ENCODE results near the gene SLC1A7. TPM values are rescaled to one million over a fixed set of nuclear protein-coding genes. Genes with fewer than 3 reads are reported as not detected.

SLC1A7 gene
- total RNA-seq, 1 donor from 2014 or later, result not detected

GRCh38 chr1:53091841-53092645 is 50.4 kb downstream of the SLC1A7 start:
- DNase-seq (ENCODE audit: extremely low spot score, unreplicated experiment), result no peak
- H3K4me3 Mint-ChIP-seq (ENCODE audit: unreplicated experiment), result no peak overlapping the region
- H3K27ac Mint-ChIP-seq (ENCODE audit: unreplicated experiment), result no peak overlapping the region
- TF ChIP-seq CTCF (IDR thresholded peaks at IDR 0.05), result no peak
- H3K9me3 Mint-ChIP-seq (ENCODE audit: unreplicated experiment), result no peaks in the 10 kb centered on the region
- peaks cover 7% of the 10 kb centered on the region for H3K4me1 Mint-ChIP-seq (ENCODE audit: unreplicated experiment)
- no peaks in the 10 kb centered on the region for H3K36me3 Mint-ChIP-seq (ENCODE audit: unreplicated experiment)
- H3K27me3 Mint-ChIP-seq (ENCODE audit: unreplicated experiment), result no peaks in the 10 kb centered on the region

GRCh38 chr1:53090227-53091147 is 52.0 kb downstream of the SLC1A7 start:
- no peak overlapping the region for H3K27ac Mint-ChIP-seq (ENCODE audit: unreplicated experiment)
- no peaks in the 10 kb centered on the region for H3K27me3 Mint-ChIP-seq (ENCODE audit: unreplicated experiment)
- no peak for DNase-seq (ENCODE audit: extremely low spot score, unreplicated experiment)
- H3K4me1 Mint-ChIP-seq (ENCODE audit: unreplicated experiment), result peaks cover 16% of the 10 kb centered on the region
- no peak for TF ChIP-seq CTCF (IDR thresholded peaks at IDR 0.05)
- no peaks in the 10 kb centered on the region for H3K36me3 Mint-ChIP-seq (ENCODE audit: unreplicated experiment)
- H3K4me3 Mint-ChIP-seq (ENCODE audit: unreplicated experiment), result no peak overlapping the region
- no peaks in the 10 kb centered on the region for H3K9me3 Mint-ChIP-seq (ENCODE audit: unreplicated experiment)

GRCh38 chr1:53089478-53090226 is 52.8 kb downstream of the SLC1A7 start:
- H3K27ac Mint-ChIP-seq (ENCODE audit: unreplicated experiment), result peak overlapping the region; percentile 18
- TF ChIP-seq CTCF (IDR thresholded peaks at IDR 0.05), result no peak
- no peaks in the 10 kb centered on the region for H3K9me3 Mint-ChIP-seq (ENCODE audit: unreplicated experiment)
- H3K4me1 Mint-ChIP-seq (ENCODE audit: unreplicated experiment), result peaks cover 17% of the 10 kb centered on the region
- no peak overlapping the region for H3K4me3 Mint-ChIP-seq (ENCODE audit: unreplicated experiment)
- no peaks in the 10 kb centered on the region for H3K27me3 Mint-ChIP-seq (ENCODE audit: unreplicated experiment)
- no peaks in the 10 kb centered on the region for H3K36me3 Mint-ChIP-seq (ENCODE audit: unreplicated experiment)
- DNase-seq (ENCODE audit: extremely low spot score, unreplicated experiment), result no peak

- no peak overlapping the region for H3K4me3 Mint-ChIP-seq (ENCODE audit: unreplicated experiment)
- H3K9me3 Mint-ChIP-seq (ENCODE audit: unreplicated experiment), result no peaks in the 10 kb centered on the region
- H3K4me1 Mint-ChIP-seq (ENCODE audit: unreplicated experiment), result peaks cover 20% of the 10 kb centered on the region
- no peaks in the 10 kb centered on the region for H3K36me3 Mint-ChIP-seq (ENCODE audit: unreplicated experiment)
- peak overlapping the region; percentile 18 for H3K27ac Mint-ChIP-seq (ENCODE audit: unreplicated experiment)
- no peak for TF ChIP-seq CTCF (IDR thresholded peaks at IDR 0.05)
- DNase-seq (ENCODE audit: extremely low spot score, unreplicated experiment), result no peak
- H3K27me3 Mint-ChIP-seq (ENCODE audit: unreplicated experiment), result no peaks in the 10 kb centered on the region
These were observed 53.7 kb downstream of the SLC1A7 start for GRCh38 chr1:53088616-53089300.

All from osteocyte (in vitro differentiated cells).